Tibial nerve (tissue), 3 donors: ENCODE measurements around the gene UBALD1.

Experiments used
- POLR2A ChIP-seq, 2 donors: fragments of 450-650 bp; IDR thresholded peaks; one replicate each; pipeline ENCODE4 v1.6.1; 2017; ENCODE audit warnings: antibody characterized with exemption in 2 of 2, mild to moderate bottlenecking in 2 of 2, moderate library complexity in 2 of 2
- TF ChIP-seq, protein P1 (sequence below), 5 experiments: fragments of 200-600 bp in 3 of 5; fragments of 450-650 bp in 2 of 5; sonication (generic) in 3 of 5; IDR thresholded peaks; one replicate each; pipeline ENCODE4 v1.5.1; 2016 to 2019; ENCODE audit warnings: antibody characterized with exemption in 5 of 5, mild to moderate bottlenecking in 3 of 5, moderate library complexity in 2 of 5

DNA sequence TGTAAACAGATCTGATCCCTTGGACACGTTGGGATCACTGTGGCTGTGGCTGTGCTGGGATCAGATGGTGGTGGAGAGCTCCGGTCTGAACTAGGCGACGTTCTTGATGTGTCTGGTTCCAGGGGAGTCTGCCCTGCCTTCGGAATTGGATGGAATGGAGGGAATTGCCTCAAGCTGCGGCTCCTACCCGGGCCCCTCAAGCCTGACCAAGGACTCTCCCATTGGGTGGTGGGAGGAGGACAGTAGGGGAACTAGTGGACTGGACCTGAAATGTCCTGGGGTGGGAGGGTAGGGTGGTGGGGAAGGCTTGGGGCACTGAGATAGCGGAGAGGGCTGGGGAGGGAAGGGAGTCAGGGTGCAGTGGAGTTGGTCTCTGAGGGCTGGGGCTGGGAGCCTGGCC is 3.2 kb upstream of the UBALD1 start:
- no peak for TF ChIP-seq POLR2A (IDR thresholded peaks at IDR 0.05)
- TF ChIP-seq, protein P1, sequence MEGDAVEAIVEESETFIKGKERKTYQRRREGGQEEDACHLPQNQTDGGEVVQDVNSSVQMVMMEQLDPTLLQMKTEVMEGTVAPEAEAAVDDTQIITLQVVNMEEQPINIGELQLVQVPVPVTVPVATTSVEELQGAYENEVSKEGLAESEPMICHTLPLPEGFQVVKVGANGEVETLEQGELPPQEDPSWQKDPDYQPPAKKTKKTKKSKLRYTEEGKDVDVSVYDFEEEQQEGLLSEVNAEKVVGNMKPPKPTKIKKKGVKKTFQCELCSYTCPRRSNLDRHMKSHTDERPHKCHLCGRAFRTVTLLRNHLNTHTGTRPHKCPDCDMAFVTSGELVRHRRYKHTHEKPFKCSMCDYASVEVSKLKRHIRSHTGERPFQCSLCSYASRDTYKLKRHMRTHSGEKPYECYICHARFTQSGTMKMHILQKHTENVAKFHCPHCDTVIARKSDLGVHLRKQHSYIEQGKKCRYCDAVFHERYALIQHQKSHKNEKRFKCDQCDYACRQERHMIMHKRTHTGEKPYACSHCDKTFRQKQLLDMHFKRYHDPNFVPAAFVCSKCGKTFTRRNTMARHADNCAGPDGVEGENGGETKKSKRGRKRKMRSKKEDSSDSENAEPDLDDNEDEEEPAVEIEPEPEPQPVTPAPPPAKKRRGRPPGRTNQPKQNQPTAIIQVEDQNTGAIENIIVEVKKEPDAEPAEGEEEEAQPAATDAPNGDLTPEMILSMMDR (IDR thresholded peaks at IDR 0.05) = no peak
